GM18858 (cell line): ENCODE data around the gene SUB1.
"Not testable (repeated sequence)": the region's sequence is repeated elsewhere in the genome, so short reads cannot be mapped to it uniquely, and the experiment has no call there.

ENCODE experiments used
- ATAC-seq: cut with Tn5 transposase; IDR thresholded peaks from one replicate; pipeline ENCODE4 v1.9.1; 2021; ENCODE audit not compliant: unreplicated experiment

The SUB1 gene

GRCh38 chr5:32565145-32565544 lies 20.2 kb upstream of the SUB1 start:
- ATAC-seq: no peak

- ATAC-seq: no peak
Measured at GRCh38 chr5:32566319-32567111, 18.8 kb upstream of the SUB1 start.

GRCh38 chr5:32571128-32571527 lies 14.2 kb upstream of the SUB1 start:
- no peak for ATAC-seq

GRCh38 chr5:32572778-32573480 lies 12.4 kb upstream of the SUB1 start:
- peak; percentile 91 for ATAC-seq

GRCh38 chr5:32573481-32573854 lies 11.9 kb upstream of the SUB1 start:
- not testable (repeated sequence) for ATAC-seq

- ATAC-seq: no peak
Measured at GRCh38 chr5:32574540-32575175, 10.7 kb upstream of the SUB1 start.

- ATAC-seq: no peak
Measured at GRCh38 chr5:32578363-32578762, 7.0 kb upstream of the SUB1 start.

GRCh38 chr5:32578764-32579163 lies 6.6 kb upstream of the SUB1 start:
- no peak for ATAC-seq

GRCh38 chr5:32581010-32581785 lies 4.2 kb upstream of the SUB1 start:
- ATAC-seq: no peak

GRCh38 chr5:32583582-32584232 lies 1.6 kb upstream of the SUB1 start:
- peak; percentile 89 for ATAC-seq

- ATAC-seq: no peak
Measured at GRCh38 chr5:32584646-32585045, 711 bp upstream of the SUB1 start.

- ATAC-seq: no peak
Measured at GRCh38 chr5:32585122-32585445, 273 bp upstream of the SUB1 start.

- ATAC-seq: no peak
Measured at GRCh38 chr5:32586276-32586599, 881 bp downstream of the SUB1 start.

- ATAC-seq: no peak
Measured at GRCh38 chr5:32587067-32587551, 1.8 kb downstream of the SUB1 start.

- ATAC-seq: no peak
Measured at GRCh38 chr5:32589416-32589815, 4.1 kb downstream of the SUB1 start.

GRCh38 chr5:32589942-32590869 lies 4.8 kb downstream of the SUB1 start:
- ATAC-seq: no peak

GRCh38 chr5:32595118-32595517 lies 9.8 kb downstream of the SUB1 start:
- ATAC-seq: no peak

- no peak for ATAC-seq
Measured at GRCh38 chr5:32597041-32597629, 11.8 kb downstream of the SUB1 start.

- no peak for ATAC-seq
Measured at GRCh38 chr5:32598260-32598937, 13.0 kb downstream of the SUB1 start.
